HepG2 (cell line): ENCODE data around the gene MAPK12. TPM values are rescaled to one million over a fixed set of nuclear protein-coding genes. Genes with fewer than 3 reads are reported as not detected.

Experiments used
- ETV6 ChIP-seq: sonication (generic); formaldehyde crosslinking; conservative IDR thresholded peaks from 2 replicates; pipeline ENCODE4 v1.4.0; 2020; ENCODE audit warnings: missing genetic modification reagents
- HDAC6 ChIP-seq: fragments of 200-600 bp; sonication (generic); IDR thresholded peaks from 2 replicates; pipeline ENCODE4 v1.7.0; 2017; ENCODE audit warnings: mild to moderate bottlenecking, antibody characterized with exemption, low read length, low read depth
- IRX3 ChIP-seq: sonication (generic); formaldehyde crosslinking; IDR thresholded peaks from 2 replicates; pipeline ENCODE4 v1.8.1; 2023; ENCODE audit warnings: mild to moderate bottlenecking, low read depth, missing genetic modification reagents, borderline replicate concordance
- KLF16 ChIP-seq, 2 experiments: sonication (generic) in 1 of 2; formaldehyde crosslinking in 1 of 2; IDR thresholded peaks; 2 replicates each; pipeline versions ENCODE4 v1.6.1 to v1.8.0; 2016 to 2023; ENCODE audit warnings: missing genetic modification reagents in 2 of 2, missing compliant biosample characterization in 1 of 2
- MATR3 ChIP-seq: sonication (generic); formaldehyde crosslinking; IDR thresholded peaks from 2 replicates; pipeline ENCODE4 v1.4.0; 2020; ENCODE audit warnings: missing genetic modification reagents
- MED8 ChIP-seq: sonication (generic); formaldehyde crosslinking; IDR thresholded peaks from 2 replicates; pipeline ENCODE4 v1.8.1; 2023; ENCODE audit warnings: mild to moderate bottlenecking, missing genetic modification reagents; ENCODE audit not compliant: insufficient replicate concordance
- RFX1 ChIP-seq: fragments of 450-650 bp; IDR thresholded peaks from 2 replicates; pipeline ENCODE4 v1.6.1; 2017
- THRA ChIP-seq: sonication (generic); formaldehyde crosslinking; IDR thresholded peaks from 2 replicates; pipeline ENCODE4 v1.4.0; 2020; ENCODE audit warnings: missing genetic modification reagents, borderline replicate concordance
- TOPORS ChIP-seq: sonication (generic); formaldehyde crosslinking; IDR thresholded peaks from 2 replicates; pipeline ENCODE4 v1.8.0; 2023; ENCODE audit warnings: mild to moderate bottlenecking, missing genetic modification reagents
- YEATS2 ChIP-seq: sonication (generic); formaldehyde crosslinking; IDR thresholded peaks from 2 replicates; pipeline ENCODE4 v1.4.0; 2020; ENCODE audit warnings: missing genetic modification reagents, borderline replicate concordance
- ZFP37 ChIP-seq: sonication (generic); formaldehyde crosslinking; IDR thresholded peaks from 2 replicates; pipeline ENCODE4 v1.4.0; 2020; ENCODE audit warnings: missing genetic modification reagents, borderline replicate concordance
- ZNF205 ChIP-seq: IDR thresholded peaks from 2 replicates; pipeline ENCODE4 v1.6.1; 2018; ENCODE audit warnings: missing biosample characterization, missing genetic modification reagents
- ZNF333 ChIP-seq: sonication (generic); formaldehyde crosslinking; IDR thresholded peaks from 2 replicates; pipeline ENCODE4 v1.4.0; 2020; ENCODE audit warnings: mild to moderate bottlenecking, missing genetic modification reagents, borderline replicate concordance
- ZNF530 ChIP-seq: sonication (generic); formaldehyde crosslinking; IDR thresholded peaks from 2 replicates; pipeline ENCODE4 v1.5.0; 2020; ENCODE audit warnings: low read depth, mild to moderate bottlenecking, missing genetic modification reagents
- ZNF569 ChIP-seq: sonication (generic); formaldehyde crosslinking; IDR thresholded peaks from 2 replicates; pipeline ENCODE4 v1.5.0; 2020; ENCODE audit warnings: mild to moderate bottlenecking, missing genetic modification reagents, moderate library complexity, borderline replicate concordance
- polyA plus RNA-seq, 8 experiments: library from polyadenylated mRNA; depleted of rRNA in 3 of 8; stranded (reverse) in 7 of 8; unstranded in 1 of 8; fragments of >200 nt; fragmentation: Illumina TruSeq in 4 of 8; extraction: Trizol in 4 of 8; gene quantifications; 2 replicates each; pipeline versions ENCODE4 v1.2.1 to v1.2.3, GENCODE V29; 2011 to 2016; ENCODE audit warnings: low read depth in 4 of 8, missing spikeins in 1 of 8, mixed read lengths in 1 of 8; ENCODE audit not compliant: insufficient read depth in 1 of 8
- total RNA-seq, 5 experiments: library from RNA; depleted of rRNA; stranded (reverse); fragments of >200 nt; fragmentation: Illumina TruSeq; extraction: Trizol; gene quantifications; 2 replicates each; pipeline ENCODE4 v1.2.3, GENCODE V29; 2016; ENCODE audit warnings: low read depth in 1 of 5
- TF ChIP-seq, protein P1 (sequence below): sonication (generic); formaldehyde crosslinking; IDR thresholded peaks from 2 replicates; pipeline ENCODE4 v1.4.0; 2020; ENCODE audit warnings: missing genetic modification reagents
- TF ChIP-seq, protein P2 (sequence below): sonication (generic); formaldehyde crosslinking; IDR thresholded peaks from 2 replicates; pipeline ENCODE4 v1.8.1; 2022; ENCODE audit warnings: low read depth, mild to moderate bottlenecking, missing genetic modification reagents
- TF ChIP-seq, protein P3 (sequence below): sonication (generic); formaldehyde crosslinking; IDR thresholded peaks from 2 replicates; pipeline ENCODE4 v1.5.0; 2020; ENCODE audit warnings: missing genetic modification reagents
- TF ChIP-seq, protein P4 (sequence below): sonication (generic); formaldehyde crosslinking; IDR thresholded peaks from 2 replicates; pipeline ENCODE4 v1.8.0; 2022; ENCODE audit warnings: mild to moderate bottlenecking, missing genetic modification reagents

Gene MAPK12
- total and polyA plus RNA-seq, 2 of the 13 experiments (the other 11 are each of a cell fraction or from before 2014, with no cell fraction given) = 22.2 to 23.3 TPM

- TF ChIP-seq THRA (no peak), RFX1 (no peak), YEATS2 (CRISPR knock-in tag) (no peak), TOPORS (CRISPR knock-in tag) (no peak), MED8 (CRISPR knock-in tag) (no peak), ZNF530 (CRISPR knock-in tag) (no peak), ZNF333 (no peak), ZNF205 (no peak), KLF16 (CRISPR knock-in tag; IDR thresholded peaks at IDR 0.05) (no peak), ZNF569 (CRISPR knock-in tag) (no peak), MATR3 (no peak), ZFP37 (CRISPR knock-in tag) (no peak), IRX3 (CRISPR knock-in tag) (no peak), ETV6 (no peak), HDAC6 (no peak)
- TF ChIP-seq, protein P1, sequence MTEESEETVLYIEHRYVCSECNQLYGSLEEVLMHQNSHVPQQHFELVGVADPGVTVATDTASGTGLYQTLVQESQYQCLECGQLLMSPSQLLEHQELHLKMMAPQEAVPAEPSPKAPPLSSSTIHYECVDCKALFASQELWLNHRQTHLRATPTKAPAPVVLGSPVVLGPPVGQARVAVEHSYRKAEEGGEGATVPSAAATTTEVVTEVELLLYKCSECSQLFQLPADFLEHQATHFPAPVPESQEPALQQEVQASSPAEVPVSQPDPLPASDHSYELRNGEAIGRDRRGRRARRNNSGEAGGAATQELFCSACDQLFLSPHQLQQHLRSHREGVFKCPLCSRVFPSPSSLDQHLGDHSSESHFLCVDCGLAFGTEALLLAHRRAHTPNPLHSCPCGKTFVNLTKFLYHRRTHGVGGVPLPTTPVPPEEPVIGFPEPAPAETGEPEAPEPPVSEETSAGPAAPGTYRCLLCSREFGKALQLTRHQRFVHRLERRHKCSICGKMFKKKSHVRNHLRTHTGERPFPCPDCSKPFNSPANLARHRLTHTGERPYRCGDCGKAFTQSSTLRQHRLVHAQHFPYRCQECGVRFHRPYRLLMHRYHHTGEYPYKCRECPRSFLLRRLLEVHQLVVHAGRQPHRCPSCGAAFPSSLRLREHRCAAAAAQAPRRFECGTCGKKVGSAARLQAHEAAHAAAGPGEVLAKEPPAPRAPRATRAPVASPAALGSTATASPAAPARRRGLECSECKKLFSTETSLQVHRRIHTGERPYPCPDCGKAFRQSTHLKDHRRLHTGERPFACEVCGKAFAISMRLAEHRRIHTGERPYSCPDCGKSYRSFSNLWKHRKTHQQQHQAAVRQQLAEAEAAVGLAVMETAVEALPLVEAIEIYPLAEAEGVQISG (CRISPR knock-in tag) = peak; percentile 41
- TF ChIP-seq, protein P2, sequence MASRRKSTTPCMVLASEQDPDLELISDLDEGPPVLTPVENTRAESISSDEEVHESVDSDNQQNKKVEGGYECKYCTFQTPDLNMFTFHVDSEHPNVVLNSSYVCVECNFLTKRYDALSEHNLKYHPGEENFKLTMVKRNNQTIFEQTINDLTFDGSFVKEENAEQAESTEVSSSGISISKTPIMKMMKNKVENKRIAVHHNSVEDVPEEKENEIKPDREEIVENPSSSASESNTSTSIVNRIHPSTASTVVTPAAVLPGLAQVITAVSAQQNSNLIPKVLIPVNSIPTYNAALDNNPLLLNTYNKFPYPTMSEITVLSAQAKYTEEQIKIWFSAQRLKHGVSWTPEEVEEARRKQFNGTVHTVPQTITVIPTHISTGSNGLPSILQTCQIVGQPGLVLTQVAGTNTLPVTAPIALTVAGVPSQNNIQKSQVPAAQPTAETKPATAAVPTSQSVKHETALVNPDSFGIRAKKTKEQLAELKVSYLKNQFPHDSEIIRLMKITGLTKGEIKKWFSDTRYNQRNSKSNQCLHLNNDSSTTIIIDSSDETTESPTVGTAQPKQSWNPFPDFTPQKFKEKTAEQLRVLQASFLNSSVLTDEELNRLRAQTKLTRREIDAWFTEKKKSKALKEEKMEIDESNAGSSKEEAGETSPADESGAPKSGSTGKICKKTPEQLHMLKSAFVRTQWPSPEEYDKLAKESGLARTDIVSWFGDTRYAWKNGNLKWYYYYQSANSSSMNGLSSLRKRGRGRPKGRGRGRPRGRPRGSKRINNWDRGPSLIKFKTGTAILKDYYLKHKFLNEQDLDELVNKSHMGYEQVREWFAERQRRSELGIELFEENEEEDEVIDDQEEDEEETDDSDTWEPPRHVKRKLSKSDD (CRISPR knock-in tag) = no peak
- TF ChIP-seq, protein P3, sequence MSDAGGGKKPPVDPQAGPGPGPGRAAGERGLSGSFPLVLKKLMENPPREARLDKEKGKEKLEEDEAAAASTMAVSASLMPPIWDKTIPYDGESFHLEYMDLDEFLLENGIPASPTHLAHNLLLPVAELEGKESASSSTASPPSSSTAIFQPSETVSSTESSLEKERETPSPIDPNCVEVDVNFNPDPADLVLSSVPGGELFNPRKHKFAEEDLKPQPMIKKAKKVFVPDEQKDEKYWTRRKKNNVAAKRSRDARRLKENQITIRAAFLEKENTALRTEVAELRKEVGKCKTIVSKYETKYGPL = no peak
- TF ChIP-seq, protein P4, sequence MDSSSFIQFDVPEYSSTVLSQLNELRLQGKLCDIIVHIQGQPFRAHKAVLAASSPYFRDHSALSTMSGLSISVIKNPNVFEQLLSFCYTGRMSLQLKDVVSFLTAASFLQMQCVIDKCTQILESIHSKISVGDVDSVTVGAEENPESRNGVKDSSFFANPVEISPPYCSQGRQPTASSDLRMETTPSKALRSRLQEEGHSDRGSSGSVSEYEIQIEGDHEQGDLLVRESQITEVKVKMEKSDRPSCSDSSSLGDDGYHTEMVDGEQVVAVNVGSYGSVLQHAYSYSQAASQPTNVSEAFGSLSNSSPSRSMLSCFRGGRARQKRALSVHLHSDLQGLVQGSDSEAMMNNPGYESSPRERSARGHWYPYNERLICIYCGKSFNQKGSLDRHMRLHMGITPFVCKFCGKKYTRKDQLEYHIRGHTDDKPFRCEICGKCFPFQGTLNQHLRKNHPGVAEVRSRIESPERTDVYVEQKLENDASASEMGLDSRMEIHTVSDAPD = no peak
Observed at GRCh38 chr22:50252082-50253045, 9.1 kb downstream of the MAPK12 start (continued).
